ENCODE results near the gene CA6.

DNA sequence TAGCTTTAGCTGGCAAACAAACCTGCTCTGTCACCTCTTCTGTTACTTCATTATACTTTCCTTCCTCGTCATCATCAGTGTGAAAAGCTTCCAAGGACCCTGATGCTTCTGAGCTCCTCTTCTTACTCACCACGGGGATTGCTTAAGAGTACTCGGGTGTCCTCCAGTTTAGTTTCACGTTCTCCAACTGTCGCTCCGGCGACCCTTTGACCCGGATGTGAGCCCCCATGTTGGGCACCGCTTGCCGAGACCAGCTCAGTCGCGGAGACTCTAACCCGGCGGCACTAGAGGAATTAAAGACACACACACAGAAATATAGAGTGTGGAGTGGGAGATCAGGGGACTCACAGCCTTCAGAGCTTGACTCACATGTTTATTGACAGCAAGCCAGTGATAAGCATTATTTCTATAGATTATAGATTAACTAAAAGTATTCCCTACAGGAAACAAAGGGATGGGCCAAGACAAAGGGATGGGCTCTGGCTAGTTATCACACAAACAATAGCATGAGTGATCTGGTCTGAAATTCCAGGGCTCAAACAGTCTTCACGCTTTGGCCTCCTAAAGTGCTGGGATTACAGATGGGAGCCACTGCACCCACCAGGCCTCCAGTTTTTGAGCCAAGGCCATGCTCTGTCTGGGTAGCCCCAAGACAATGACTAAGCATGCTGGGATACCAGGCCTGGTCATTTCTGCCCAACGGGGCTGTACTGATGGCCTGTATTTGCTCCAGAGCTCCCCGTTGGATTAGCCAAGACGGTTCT lies 37.1 kb upstream of the CA6 start:
- TF ChIP-seq CTCF (IDR thresholded peaks at IDR 0.05) (no peak), EZH2 (IDR thresholded peaks at IDR 0.05; ENCODE audit: borderline replicate concordance, insufficient read depth, low read depth, low read length, poor library complexity, severe bottlenecking) (no peak)
